NB4 (cell line): ENCODE data around the gene ZCCHC18.
A peak's percentile ranks its signal among the peaks of the same experiment; 100 is the strongest.
"Not testable (repeated sequence)": the region's sequence is repeated elsewhere in the genome, so short reads cannot be mapped to it uniquely, and the experiment has no call there.

Experiments used
- DNase-seq: peaks from one replicate; pipeline ENCODE4 v3.0.0; 2010; ENCODE audit warnings: low read depth
- H3K4me3 ChIP-seq: one replicate; pipeline ENCODE4 v1.5.1; 2011; ENCODE audit warnings: mild to moderate bottlenecking, low read depth, low read length, moderate library complexity
- CTCF ChIP-seq: IDR thresholded peaks from one replicate; pipeline ENCODE4 v1.5.1; 2012; ENCODE audit warnings: low read depth, low read length
- MYC ChIP-seq: IDR thresholded peaks from 2 replicates; pipeline ENCODE4 v1.6.1; 2011; ENCODE audit warnings: low read depth, low read length
- POLR2A ChIP-seq: IDR thresholded peaks from 2 replicates; pipeline ENCODE4 v1.6.1; 2011; ENCODE audit warnings: mild to moderate bottlenecking; ENCODE audit not compliant: insufficient read length; ENCODE audit errors: extremely low read depth
- TF ChIP-seq, protein P1 (sequence below): IDR thresholded peaks from 2 replicates; pipeline ENCODE4 v1.6.1; 2011; ENCODE audit warnings: low read depth, low read length

Gene ZCCHC18

GRCh38 chrX:104112326-104112951, at the start of gene ZCCHC18:
ZCCHC18 (plus strand) TSS chrX:104112523; CDS start chrX:104114112, 1,589 bp downstream.
- peak; percentile 53 for DNase-seq
- peak within 1 kb of the TSS; percentile 34 for H3K4me3 ChIP-seq
- TF ChIP-seq POLR2A (no peak), MYC (no peak), CTCF (no peak)
- TF ChIP-seq, protein P1, sequence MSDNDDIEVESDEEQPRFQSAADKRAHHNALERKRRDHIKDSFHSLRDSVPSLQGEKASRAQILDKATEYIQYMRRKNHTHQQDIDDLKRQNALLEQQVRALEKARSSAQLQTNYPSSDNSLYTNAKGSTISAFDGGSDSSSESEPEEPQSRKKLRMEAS = no peak

DNA sequence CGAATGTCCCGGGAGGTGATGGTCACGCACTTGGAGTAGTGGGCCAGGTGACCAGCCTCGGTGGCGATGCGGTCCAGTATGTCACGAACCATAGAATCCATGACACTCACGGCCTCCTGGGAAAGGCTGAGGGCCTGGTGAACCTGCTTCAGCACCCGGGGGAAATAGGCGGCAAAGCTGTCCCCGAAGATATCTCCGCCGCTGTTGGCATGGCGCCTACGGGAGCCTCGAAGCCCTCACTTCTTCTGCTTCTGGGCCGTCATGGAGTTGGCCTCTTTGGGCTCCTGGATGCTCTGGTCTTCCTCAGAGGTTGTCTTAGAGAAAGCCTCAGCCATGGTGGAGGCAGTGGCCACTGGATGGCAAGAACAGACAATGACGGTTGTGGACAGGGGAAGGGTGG, 49.7 kb upstream of the ZCCHC18 start:
- not testable (repeated sequence) for H3K4me3 ChIP-seq, DNase-seq

DNA sequence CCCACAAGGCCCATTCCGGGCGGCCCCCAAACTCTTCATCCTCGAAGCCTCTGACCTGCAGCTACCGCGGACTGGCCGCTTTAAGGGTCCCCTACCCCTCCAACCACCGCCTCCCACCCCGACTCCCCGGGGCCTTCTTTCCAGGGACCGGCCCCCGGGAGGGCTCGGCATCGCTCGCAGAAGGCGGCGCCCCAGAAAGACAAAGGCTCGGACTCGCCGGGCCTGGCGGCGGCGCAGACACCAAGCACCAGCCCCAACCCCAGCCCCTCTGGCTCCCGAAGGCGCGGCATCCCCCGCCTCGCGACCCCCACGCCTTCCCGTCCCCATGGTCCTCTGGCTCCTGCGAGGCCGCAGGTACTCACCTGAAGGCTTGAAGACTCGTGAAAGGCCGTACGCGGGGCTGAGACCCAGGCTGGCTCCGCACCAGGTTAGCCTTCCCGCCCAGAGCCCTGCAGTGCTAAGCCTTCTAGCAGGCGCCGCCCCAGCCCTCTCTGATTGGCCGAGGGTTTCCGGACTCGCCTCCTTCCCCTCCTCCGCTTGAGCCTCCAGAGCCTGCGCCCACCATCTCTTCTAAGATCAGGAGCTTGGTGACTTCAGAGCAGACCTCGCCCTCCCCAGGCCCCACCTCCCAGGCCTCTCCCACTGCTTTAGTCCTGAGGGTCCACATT, 36.4 kb upstream of the ZCCHC18 start, which contains the start of gene TMSB15C:
TMSB15C (minus strand) TSS at position 459 of the 668 bp plus-strand sequence.
- H3K4me3 ChIP-seq, DNase-seq: not testable (repeated sequence)

- DNase-seq, H3K4me3 ChIP-seq: not testable (repeated sequence)
Measured at GRCh38 chrX:104077854-104078253, 34.5 kb upstream of the ZCCHC18 start.

- no peak overlapping the region for H3K4me3 ChIP-seq
- no peak for DNase-seq
- TF ChIP-seq MYC (no peak), CTCF (no peak), POLR2A (no peak)
- TF ChIP-seq, protein P1 = no peak
Measured at GRCh38 chrX:104084063-104084462, 28.3 kb upstream of the ZCCHC18 start.

DNA sequence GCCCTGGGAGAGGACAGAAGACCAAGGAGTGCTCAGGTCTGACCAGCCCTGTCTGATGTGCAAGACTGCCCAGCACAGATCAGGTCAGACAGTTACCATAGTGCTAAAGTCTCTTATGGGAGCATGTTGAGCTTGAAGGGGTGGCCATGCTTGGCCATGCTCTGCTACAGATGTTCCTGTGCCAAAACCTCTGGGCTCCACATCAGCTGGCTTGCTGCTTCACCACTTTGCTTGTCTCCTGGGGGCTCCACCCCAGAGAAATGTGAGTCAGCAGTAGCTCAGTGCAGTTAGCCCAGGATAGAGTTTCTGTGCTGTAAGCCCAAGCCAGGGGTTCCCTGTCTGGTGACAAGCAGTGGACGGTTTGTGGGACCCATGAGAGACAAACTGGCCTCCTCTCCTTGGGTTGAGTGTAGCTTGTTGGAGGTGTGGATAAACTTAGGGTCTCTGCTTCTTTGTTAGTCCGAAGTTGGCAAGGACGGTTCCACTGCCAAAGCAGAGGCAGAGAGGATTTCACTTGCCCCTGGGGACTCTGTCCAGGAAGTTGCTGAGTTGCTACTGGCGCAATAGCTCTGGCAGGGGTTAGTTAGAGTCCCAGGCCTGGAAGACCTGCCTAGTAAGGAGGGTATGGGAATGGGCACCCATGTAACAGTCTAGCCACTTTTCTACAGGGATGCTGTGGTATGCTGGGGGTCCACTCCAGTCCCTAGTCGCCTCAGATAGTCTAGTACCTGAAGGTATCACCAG, 27.6 kb upstream of the ZCCHC18 start:
- H3K4me3 ChIP-seq = peak overlapping the region; percentile 28
- TF ChIP-seq POLR2A (no peak), CTCF (no peak), MYC (no peak)
- TF ChIP-seq, protein P1 = no peak
- peak; percentile 82 for DNase-seq

DNA sequence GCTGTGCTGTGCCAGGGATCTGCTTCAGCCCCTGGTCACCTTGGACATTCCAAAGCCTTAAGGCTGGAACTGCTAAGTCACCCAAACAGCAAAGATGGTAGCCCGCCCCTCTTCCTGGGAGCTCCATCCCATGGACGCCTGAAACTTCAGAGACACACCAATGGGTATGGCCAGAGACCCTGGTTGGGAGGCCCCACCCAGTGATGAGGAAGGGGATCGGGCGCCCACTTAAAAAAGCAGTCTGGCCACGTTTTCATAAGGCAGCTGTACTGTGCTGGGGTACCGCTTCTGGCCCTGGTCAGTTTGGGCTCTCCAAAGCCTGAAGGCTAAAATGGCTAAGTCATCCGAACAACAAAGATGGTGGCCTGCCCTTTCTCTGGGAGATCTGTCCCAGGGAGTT, 26.8 kb upstream of the ZCCHC18 start:
- no peak for TF ChIP-seq POLR2A
- TF ChIP-seq, protein P1 = no peak
- no peak for TF ChIP-seq CTCF
- TF ChIP-seq MYC = no peak
- no peak for DNase-seq
- no peak overlapping the region for H3K4me3 ChIP-seq
